ENCODE results near the gene TYROBP.

The TYROBP gene

DNA sequence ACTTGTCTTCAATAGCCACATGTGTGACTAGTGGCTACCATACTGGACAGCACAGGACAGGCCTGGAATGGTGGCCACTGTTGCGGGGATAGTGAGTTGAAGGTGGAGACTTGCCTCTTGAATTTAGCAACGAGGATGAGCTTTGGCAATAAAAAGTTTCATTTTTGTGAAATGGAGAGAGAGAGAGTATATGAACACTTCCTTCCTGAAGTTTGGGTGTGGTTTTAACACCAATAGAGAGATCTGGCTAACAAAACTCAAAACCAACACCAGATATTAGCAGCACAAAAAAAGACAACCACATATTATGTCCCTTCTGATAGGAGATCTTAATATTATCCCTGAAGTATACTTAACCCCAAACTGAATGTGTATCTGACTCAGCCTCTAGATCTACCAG is 21.8 kb upstream of the TYROBP start:
- no peak overlapping the region for H3K4me3 ChIP-seq (ENCODE audit: low read depth, low read length)
- TF ChIP-seq CTCF (IDR thresholded peaks at IDR 0.05; ENCODE audit: low read depth, low read length, missing control alignments) = no peak
- DNase-seq (ENCODE audit: low read depth) = no peak

DNA sequence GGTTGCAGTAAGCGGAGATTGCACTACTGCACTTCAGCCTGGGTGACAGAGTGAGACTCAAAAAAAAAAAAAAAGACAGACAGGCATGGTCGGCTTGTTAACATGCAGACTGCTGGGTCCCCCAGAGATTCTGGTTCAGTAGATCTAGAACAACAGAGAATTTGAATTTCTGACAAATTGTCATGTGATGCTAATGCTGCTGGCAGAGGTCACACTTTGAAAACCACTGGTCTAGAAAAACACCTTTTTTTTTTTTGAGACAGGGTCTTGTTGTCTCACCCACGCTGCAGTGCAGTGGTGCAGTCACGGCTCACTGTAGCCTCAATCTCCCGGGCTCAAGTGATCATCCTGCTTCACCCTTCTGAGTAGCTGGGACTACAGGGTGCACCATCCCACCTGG is 20.4 kb upstream of the TYROBP start:
- no peak for TF ChIP-seq CTCF (IDR thresholded peaks at IDR 0.05; ENCODE audit: low read depth, low read length, missing control alignments)
- DNase-seq (ENCODE audit: low read depth) = no peak
- H3K4me3 ChIP-seq (ENCODE audit: low read depth, low read length) = no peak overlapping the region

DNA sequence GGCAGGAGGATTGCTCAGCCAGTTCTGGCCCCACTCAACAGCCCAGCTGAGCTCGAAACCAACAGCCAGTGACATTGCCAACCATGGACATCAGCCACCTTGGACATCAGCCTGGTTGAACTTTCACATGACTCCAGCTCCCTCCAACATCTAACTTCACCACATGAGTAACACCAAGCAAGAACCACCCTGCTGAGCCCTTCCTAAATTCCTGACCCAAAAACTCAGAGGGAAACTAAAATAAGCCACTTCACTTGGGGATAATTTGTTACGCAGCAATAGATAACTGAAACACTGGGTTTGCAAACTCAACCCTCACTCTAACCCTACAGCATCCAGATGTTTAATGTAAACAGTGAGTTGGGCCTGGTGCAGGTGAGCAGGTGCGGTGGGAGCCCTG is 17.4 kb upstream of the TYROBP start:
- no peak for TF ChIP-seq CTCF (IDR thresholded peaks at IDR 0.05; ENCODE audit: low read depth, low read length, missing control alignments)
- no peak for DNase-seq (ENCODE audit: low read depth)

GRCh38 chr19:35921012-35921411 is 12.9 kb upstream of the TYROBP start:
- no peak overlapping the region for H3K4me3 ChIP-seq (ENCODE audit: low read depth, low read length)
- TF ChIP-seq CTCF (IDR thresholded peaks at IDR 0.05; ENCODE audit: low read depth, low read length, missing control alignments) = no peak
- no peak for DNase-seq (ENCODE audit: low read depth)

More for the DNA sequence above, 17.4 kb upstream of the TYROBP start:
- no peak overlapping the region for H3K4me3 ChIP-seq (ENCODE audit: low read depth, low read length)

GRCh38 chr19:35919306-35919705 is 11.2 kb upstream of the TYROBP start:
- TF ChIP-seq CTCF (IDR thresholded peaks at IDR 0.05; ENCODE audit: low read depth, low read length, missing control alignments) = no peak
- H3K4me3 ChIP-seq (ENCODE audit: low read depth, low read length) = no peak overlapping the region
- no peak for DNase-seq (ENCODE audit: low read depth)

- DNase-seq (ENCODE audit: low read depth) = no peak
- TF ChIP-seq CTCF (IDR thresholded peaks at IDR 0.05; ENCODE audit: low read depth, low read length, missing control alignments) = no peak
- H3K4me3 ChIP-seq (ENCODE audit: low read depth, low read length) = no peak overlapping the region
These were observed 7.3 kb upstream of the TYROBP start for GRCh38 chr19:35915443-35915842.

- no peak overlapping the region for H3K4me3 ChIP-seq (ENCODE audit: low read depth, low read length)
- DNase-seq (ENCODE audit: low read depth) = no peak
- no peak for TF ChIP-seq CTCF (IDR thresholded peaks at IDR 0.05; ENCODE audit: low read depth, low read length, missing control alignments)
These were observed 5.5 kb upstream of the TYROBP start for GRCh38 chr19:35913589-35913988.
